HepG2 (cell line): Measurements from ENCODE around the gene MROH2A. TPM values are rescaled to one million over a fixed set of nuclear protein-coding genes. Genes with fewer than 3 reads are reported as not detected.
"Not testable (repeated sequence)": the region's sequence is repeated elsewhere in the genome, so short reads cannot be mapped to it uniquely, and the experiment has no call there.

Source experiments
- ARNT2 ChIP-seq: sonication (generic); formaldehyde crosslinking; IDR thresholded peaks from 2 replicates; pipeline ENCODE4 v1.8.0; 2022; ENCODE audit warnings: mild to moderate bottlenecking, low read depth, missing genetic modification reagents, moderate library complexity
- BORCS8-MEF2B ChIP-seq: sonication (generic); formaldehyde crosslinking; IDR thresholded peaks from 2 replicates; pipeline ENCODE4 v1.8.0; 2022; ENCODE audit warnings: mild to moderate bottlenecking, missing genetic modification reagents
- ELF3 ChIP-seq: IDR thresholded peaks from 2 replicates; pipeline ENCODE4 v1.6.1; 2016; ENCODE audit warnings: missing genetic modification reagents, missing compliant biosample characterization
- FOXA3 ChIP-seq: IDR thresholded peaks from 2 replicates; pipeline ENCODE4 v1.6.1; 2016; ENCODE audit warnings: missing genetic modification reagents, missing compliant biosample characterization
- GABPB1 ChIP-seq: IDR thresholded peaks from 2 replicates; pipeline ENCODE4 v1.6.1; 2016; ENCODE audit warnings: mild to moderate bottlenecking, missing genetic modification reagents, moderate library complexity, missing compliant biosample characterization
- HES4 ChIP-seq: sonication (generic); formaldehyde crosslinking; IDR thresholded peaks from 2 replicates; pipeline ENCODE4 v1.9.0; 2021; ENCODE audit warnings: mild to moderate bottlenecking, missing genetic modification reagents, borderline replicate concordance
- HOXA3 ChIP-seq: sonication (generic); formaldehyde crosslinking; IDR thresholded peaks from 2 replicates; pipeline ENCODE4 v1.5.0; 2020; ENCODE audit warnings: missing genetic modification reagents
- KDM2A ChIP-seq: sonication (generic); formaldehyde crosslinking; IDR thresholded peaks from 2 replicates; pipeline ENCODE4 v1.4.0; 2020; ENCODE audit warnings: low read depth, missing genetic modification reagents, borderline replicate concordance
- MXD4 ChIP-seq: IDR thresholded peaks from 2 replicates; pipeline ENCODE4 v1.6.1; 2016; ENCODE audit warnings: mild to moderate bottlenecking, missing biosample characterization, missing genetic modification reagents
- PHF20 ChIP-seq: sonication (generic); formaldehyde crosslinking; IDR thresholded peaks from 2 replicates; pipeline ENCODE4 v1.5.0; 2020; ENCODE audit warnings: mild to moderate bottlenecking, missing genetic modification reagents
- POGZ ChIP-seq: sonication (generic); formaldehyde crosslinking; IDR thresholded peaks from 2 replicates; pipeline ENCODE4 v1.4.0; 2020; ENCODE audit warnings: mild to moderate bottlenecking, missing genetic modification reagents
- RXRA ChIP-seq: sonication (generic); formaldehyde crosslinking; IDR thresholded peaks from 2 replicates; pipeline ENCODE4 v1.5.1; 2020; ENCODE audit warnings: missing genetic modification reagents
- SAP130 ChIP-seq: IDR thresholded peaks from 2 replicates; pipeline ENCODE4 v1.6.1; 2016; ENCODE audit warnings: low read depth
- SOX5 ChIP-seq: IDR thresholded peaks from 2 replicates; pipeline ENCODE4 v1.6.1; 2016; ENCODE audit warnings: borderline replicate concordance
- SOX6 ChIP-seq, 2 experiments: fragments of 450-650 bp in 1 of 2; sonication (generic) in 1 of 2; formaldehyde crosslinking in 1 of 2; IDR thresholded peaks; 2 replicates each; pipeline versions ENCODE4 v1.4.0 to v1.6.1; 2017 to 2020; ENCODE audit warnings: antibody characterized with exemption in 1 of 2, mild to moderate bottlenecking in 1 of 2, missing genetic modification reagents in 1 of 2
- SPEN ChIP-seq: sonication (generic); formaldehyde crosslinking; IDR thresholded peaks from 2 replicates; pipeline ENCODE4 v1.5.1; 2020; ENCODE audit warnings: low read depth, mild to moderate bottlenecking, missing genetic modification reagents
- YEATS2 ChIP-seq: sonication (generic); formaldehyde crosslinking; IDR thresholded peaks from 2 replicates; pipeline ENCODE4 v1.4.0; 2020; ENCODE audit warnings: missing genetic modification reagents, borderline replicate concordance
- YEATS4 ChIP-seq: sonication (generic); formaldehyde crosslinking; IDR thresholded peaks from 2 replicates; pipeline ENCODE4 v1.4.0; 2020; ENCODE audit warnings: missing genetic modification reagents, borderline replicate concordance
- ZBTB7B ChIP-seq: sonication (generic); formaldehyde crosslinking; IDR thresholded peaks from 2 replicates; pipeline ENCODE4 v1.4.0; 2020; ENCODE audit warnings: missing genetic modification reagents
- ZNF589 ChIP-seq: sonication (generic); formaldehyde crosslinking; conservative IDR thresholded peaks from 2 replicates; pipeline ENCODE4 v1.8.0; 2022; ENCODE audit warnings: mild to moderate bottlenecking, moderate library complexity, missing genetic modification reagents
- ZNF724P ChIP-seq: sonication (generic); formaldehyde crosslinking; IDR thresholded peaks from 2 replicates; pipeline ENCODE4 v1.8.0; 2022; ENCODE audit warnings: missing genetic modification reagents, borderline replicate concordance
- polyA plus RNA-seq, 8 experiments: library from polyadenylated mRNA; depleted of rRNA in 3 of 8; stranded (reverse) in 7 of 8; unstranded in 1 of 8; fragments of >200 nt; fragmentation: Illumina TruSeq in 4 of 8; extraction: Trizol in 4 of 8; gene quantifications; 2 replicates each; pipeline versions ENCODE4 v1.2.1 to v1.2.3, GENCODE V29; 2011 to 2016; ENCODE audit warnings: low read depth in 4 of 8, missing spikeins in 1 of 8, mixed read lengths in 1 of 8; ENCODE audit not compliant: insufficient read depth in 1 of 8
- total RNA-seq, 5 experiments: library from RNA; depleted of rRNA; stranded (reverse); fragments of >200 nt; fragmentation: Illumina TruSeq; extraction: Trizol; gene quantifications; 2 replicates each; pipeline ENCODE4 v1.2.3, GENCODE V29; 2016; ENCODE audit warnings: low read depth in 1 of 5
- TF ChIP-seq, protein P1 (sequence below): IDR thresholded peaks from 2 replicates; pipeline ENCODE4 v1.6.1; 2018; ENCODE audit warnings: missing genetic modification reagents, mild to moderate bottlenecking, missing compliant biosample characterization
- TF ChIP-seq, protein P2 (sequence below): sonication (generic); formaldehyde crosslinking; IDR thresholded peaks from 2 replicates; pipeline ENCODE4 v1.4.0; 2020; ENCODE audit warnings: missing genetic modification reagents
- TF ChIP-seq, protein P3 (sequence below): sonication (generic); formaldehyde crosslinking; conservative IDR thresholded peaks from 2 replicates; pipeline ENCODE4 v1.4.0; 2020; ENCODE audit warnings: missing genetic modification reagents

Gene MROH2A
- total and polyA plus RNA-seq, 2 of the 13 experiments (the other 11 are each of a cell fraction or from before 2014, with no cell fraction given) = 0.03 to 0.04 TPM

DNA sequence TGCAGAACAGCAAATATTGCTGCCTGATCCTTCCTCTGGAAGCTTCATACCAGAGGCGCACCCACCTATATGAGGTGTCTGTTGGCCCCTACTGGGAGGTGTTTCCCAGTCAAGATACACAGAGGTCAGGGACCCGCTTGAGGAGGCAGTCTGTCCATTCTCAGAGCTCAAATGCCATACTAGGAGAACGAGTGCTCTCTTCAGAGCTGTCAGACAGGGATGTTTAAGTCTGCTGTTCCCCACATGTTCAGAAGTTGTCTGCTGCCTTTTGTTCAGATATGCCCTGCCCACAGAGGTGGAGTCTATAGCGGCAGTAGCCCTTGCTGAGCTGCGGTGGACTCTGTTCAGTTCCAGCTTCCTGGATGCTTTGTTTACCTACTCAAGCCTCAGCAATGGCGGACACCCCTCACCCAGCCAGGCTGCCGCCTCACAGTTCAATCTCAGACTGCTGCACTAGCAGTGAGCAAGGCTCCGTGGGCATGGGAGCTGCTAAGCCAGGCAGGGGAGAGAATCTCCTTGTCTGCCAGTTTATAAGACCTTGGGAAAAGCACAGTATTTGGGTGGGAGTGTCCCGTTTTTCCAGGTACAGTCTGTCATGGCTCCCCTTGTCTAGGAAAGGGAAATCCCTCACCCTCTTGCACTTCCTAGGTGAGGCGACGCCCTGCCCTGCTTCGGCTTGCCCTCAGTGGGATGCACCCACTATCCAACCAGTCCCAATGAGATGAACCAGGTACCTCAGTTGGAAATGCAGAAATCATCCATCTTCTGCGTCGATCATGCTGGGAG, 41.1 kb upstream of the MROH2A start (continued):
- TF ChIP-seq FOXA3 (CRISPR knock-in tag) (peak; percentile 90), YEATS2 (CRISPR knock-in tag) (0 out of 2 replicates have a peak, but pooled peaks have one; percentile 20), BORCS8-MEF2B (peak; percentile 47; the same call in 1 of the 2 replicates), HES4 (CRISPR knock-in tag) (peak; percentile 60; the same call in 1 of the 2 replicates), MXD4 (peak; percentile 38; the same call in 1 of the 2 replicates), ELF3 (CRISPR knock-in tag) (peak; percentile 94), ZNF589 (CRISPR knock-in tag) (peak; percentile 58; the same call in 1 of the 2 replicates), KDM2A (peak; percentile 60; the same call in 1 of the 2 replicates), SAP130 (CRISPR knock-in tag) (peak; percentile 83), SOX5 (CRISPR knock-in tag) (peak; percentile 67), YEATS4 (CRISPR knock-in tag) (peak; percentile 50; the same call in 1 of the 2 replicates), PHF20 (peak; percentile 52; the same call in 1 of the 2 replicates), GABPB1 (peak; percentile 64), HOXA3 (peak; percentile 79; the same call in 1 of the 2 replicates), SPEN (CRISPR knock-in tag) (peak; percentile 51; the same call in 1 of the 2 replicates), POGZ (CRISPR knock-in tag) (peak; percentile 80), ZBTB7B (CRISPR knock-in tag) (0 out of 2 replicates have a peak, but pooled peaks have one; percentile 29), RXRA (CRISPR knock-in tag) (peak; percentile 74), SOX6 (CRISPR knock-in tag; IDR thresholded peaks at IDR 0.05) (peak; percentile 82), ZNF724P (CRISPR knock-in tag) (peak; percentile 81; the same call in 1 of the 2 replicates), ARNT2 (0 out of 2 replicates have a peak, but pooled peaks have one; percentile 42)
- TF ChIP-seq, protein P1, sequence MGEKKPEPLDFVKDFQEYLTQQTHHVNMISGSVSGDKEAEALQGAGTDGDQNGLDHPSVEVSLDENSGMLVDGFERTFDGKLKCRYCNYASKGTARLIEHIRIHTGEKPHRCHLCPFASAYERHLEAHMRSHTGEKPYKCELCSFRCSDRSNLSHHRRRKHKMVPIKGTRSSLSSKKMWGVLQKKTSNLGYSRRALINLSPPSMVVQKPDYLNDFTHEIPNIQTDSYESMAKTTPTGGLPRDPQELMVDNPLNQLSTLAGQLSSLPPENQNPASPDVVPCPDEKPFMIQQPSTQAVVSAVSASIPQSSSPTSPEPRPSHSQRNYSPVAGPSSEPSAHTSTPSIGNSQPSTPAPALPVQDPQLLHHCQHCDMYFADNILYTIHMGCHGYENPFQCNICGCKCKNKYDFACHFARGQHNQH = peak; percentile 63
- TF ChIP-seq, protein P2, sequence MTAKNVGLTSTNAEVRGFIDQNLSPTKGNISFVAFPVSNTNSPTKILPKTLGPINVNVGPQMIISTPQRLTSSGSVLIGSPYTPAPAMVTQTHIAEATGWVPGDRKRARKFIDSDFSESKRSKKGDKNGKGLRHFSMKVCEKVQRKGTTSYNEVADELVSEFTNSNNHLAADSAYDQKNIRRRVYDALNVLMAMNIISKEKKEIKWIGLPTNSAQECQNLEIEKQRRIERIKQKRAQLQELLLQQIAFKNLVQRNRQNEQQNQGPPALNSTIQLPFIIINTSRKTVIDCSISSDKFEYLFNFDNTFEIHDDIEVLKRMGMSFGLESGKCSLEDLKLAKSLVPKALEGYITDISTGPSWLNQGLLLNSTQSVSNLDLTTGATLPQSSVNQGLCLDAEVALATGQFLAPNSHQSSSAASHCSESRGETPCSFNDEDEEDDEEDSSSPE (CRISPR knock-in tag) = peak; percentile 37; the same call in 1 of the 2 replicates
- TF ChIP-seq, protein P3, sequence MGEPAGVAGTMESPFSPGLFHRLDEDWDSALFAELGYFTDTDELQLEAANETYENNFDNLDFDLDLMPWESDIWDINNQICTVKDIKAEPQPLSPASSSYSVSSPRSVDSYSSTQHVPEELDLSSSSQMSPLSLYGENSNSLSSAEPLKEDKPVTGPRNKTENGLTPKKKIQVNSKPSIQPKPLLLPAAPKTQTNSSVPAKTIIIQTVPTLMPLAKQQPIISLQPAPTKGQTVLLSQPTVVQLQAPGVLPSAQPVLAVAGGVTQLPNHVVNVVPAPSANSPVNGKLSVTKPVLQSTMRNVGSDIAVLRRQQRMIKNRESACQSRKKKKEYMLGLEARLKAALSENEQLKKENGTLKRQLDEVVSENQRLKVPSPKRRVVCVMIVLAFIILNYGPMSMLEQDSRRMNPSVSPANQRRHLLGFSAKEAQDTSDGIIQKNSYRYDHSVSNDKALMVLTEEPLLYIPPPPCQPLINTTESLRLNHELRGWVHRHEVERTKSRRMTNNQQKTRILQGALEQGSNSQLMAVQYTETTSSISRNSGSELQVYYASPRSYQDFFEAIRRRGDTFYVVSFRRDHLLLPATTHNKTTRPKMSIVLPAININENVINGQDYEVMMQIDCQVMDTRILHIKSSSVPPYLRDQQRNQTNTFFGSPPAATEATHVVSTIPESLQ = peak; percentile 76; the same call in 1 of the 2 replicates
- not testable (repeated sequence) for TF ChIP-seq SOX6 (IDR thresholded peaks at IDR 0.05)
